IMR-90 (cell line): ENCODE results near the gene SUB1. TPM values are rescaled to one million over a fixed set of nuclear protein-coding genes. Genes with fewer than 3 reads are reported as not detected.

Experiments used
- ATAC-seq: fragments of 200-7000 bp; cut with Tn5 transposase; 2 replicates; pipeline ENCODE4 v1.9.1; 2020; ENCODE audit warnings: low read depth, mild to moderate bottlenecking, moderate library complexity
- BruUV-seq: library from RNA; stranded (reverse); fragments of 400-500 nt; replicated peaks from 2 replicates; lab custom pipeline; 2021; lab: Mats Ljungman, UMichigan
- CTCF ChIA-PET: fragments of 300-600 bp; formaldehyde crosslinking; extraction: SDS; loops from one replicate; lab custom pipeline; 2021; ENCODE audit warnings: antibody characterized with exemption; lab: Yijun Ruan, JAX
- POLR2A ChIA-PET: fragments of 300-600 bp; sonication (Branson Sonifier 250); formaldehyde crosslinking; loops from one replicate; lab custom pipeline; 2022; ENCODE audit warnings: antibody characterized with exemption; ENCODE audit not compliant: unreplicated experiment; lab: Charles Lee
- DNase-seq: peaks from one replicate; pipeline ENCODE4 v3.0.0; 2013
- H2AFZ ChIP-seq: replicated peaks from 2 replicates; pipeline ENCODE3; 2013; ENCODE audit warnings: low read length, mild to moderate bottlenecking; ENCODE audit not compliant: poor library complexity
- H2AK5ac ChIP-seq: 2 replicates; pipeline ENCODE4 v1.6.1; 2013; ENCODE audit warnings: low read depth, low read length, inconsistent platforms
- H2AK9ac ChIP-seq: replicated peaks from 2 replicates; pipeline ENCODE3; 2013; ENCODE audit warnings: mild to moderate bottlenecking, low read depth, low read length, moderate library complexity; ENCODE audit not compliant: poor library complexity
- H2BK120ac ChIP-seq: 2 replicates; pipeline ENCODE4 v1.6.1; 2013; ENCODE audit warnings: low read depth, low read length, inconsistent platforms
- H2BK15ac ChIP-seq: 3 replicates; pipeline ENCODE4 v1.6.1; 2013; ENCODE audit warnings: low read depth, low read length, inconsistent platforms
- H2BK20ac ChIP-seq: 2 replicates; pipeline ENCODE4 v1.6.1; 2013; ENCODE audit warnings: low read depth, mild to moderate bottlenecking, inconsistent platforms, low read length, moderate library complexity
- H2BK5ac ChIP-seq: 2 replicates; pipeline ENCODE4 v1.6.1; 2013; ENCODE audit warnings: mild to moderate bottlenecking, low read depth, low read length, inconsistent platforms; ENCODE audit not compliant: poor library complexity, severe bottlenecking
- H3K14ac ChIP-seq: replicated peaks from 2 replicates; pipeline ENCODE4 v1.6.1; 2013; ENCODE audit warnings: low read depth, low read length, inconsistent platforms
- H3K18ac ChIP-seq: 2 replicates; pipeline ENCODE4 v1.6.1; 2013; ENCODE audit warnings: low read depth, low read length, control low read depth
- H3K23ac ChIP-seq: 2 replicates; pipeline ENCODE4 v1.6.1; 2013; ENCODE audit warnings: low read depth, low read length, inconsistent platforms
- H3K27ac ChIP-seq: 2 replicates; pipeline ENCODE4 v1.5.1; 2013; ENCODE audit warnings: mild to moderate bottlenecking, control low read depth, low read length; ENCODE audit not compliant: insufficient read depth
- H3K27me3 ChIP-seq: 2 replicates; pipeline ENCODE4 v1.6.1; 2013; ENCODE audit warnings: low read length; ENCODE audit not compliant: control insufficient read depth, insufficient read depth
- H3K36me3 ChIP-seq: 2 replicates; pipeline ENCODE4 v1.6.1; 2013; ENCODE audit warnings: low read length, mixed read lengths; ENCODE audit not compliant: control insufficient read depth, insufficient read depth
- H3K4ac ChIP-seq: 2 replicates; pipeline ENCODE4 v1.6.1; 2013; ENCODE audit warnings: low read depth, low read length, inconsistent platforms
- H3K4me1 ChIP-seq: 2 replicates; pipeline ENCODE4 v1.6.1; 2013; ENCODE audit warnings: low read length, mixed read lengths; ENCODE audit not compliant: control insufficient read depth, insufficient read depth
- H3K4me2 ChIP-seq: 2 replicates; pipeline ENCODE4 v1.6.1; 2013; ENCODE audit warnings: low read depth, mild to moderate bottlenecking, control low read depth, low read length, moderate library complexity
- H3K4me3 ChIP-seq: 2 replicates; pipeline ENCODE4 v1.5.1; 2013; ENCODE audit warnings: low read depth, mild to moderate bottlenecking, control low read depth, low read length, moderate library complexity; ENCODE audit not compliant: insufficient read depth
- H3K56ac ChIP-seq: 2 replicates; pipeline ENCODE4 v1.6.1; 2013; ENCODE audit warnings: low read length, inconsistent platforms; ENCODE audit not compliant: insufficient read depth; ENCODE audit errors: extremely low read depth
- H3K79me1 ChIP-seq, 2 experiments: 2 replicates each; pipeline ENCODE4 v1.6.1; 2013; ENCODE audit warnings: low read length in 2 of 2, inconsistent platforms in 1 of 2, low read depth in 1 of 2
- H3K9ac ChIP-seq: 2 replicates; pipeline ENCODE4 v1.6.1; 2013; ENCODE audit warnings: low read depth, low read length, control low read depth
- H3K9me1 ChIP-seq: 2 replicates; pipeline ENCODE4 v1.6.1; 2013; ENCODE audit warnings: low read length, inconsistent platforms; ENCODE audit not compliant: insufficient read depth
- H3K9me3 ChIP-seq: 2 replicates; pipeline ENCODE4 v1.6.1; 2013; ENCODE audit warnings: low read length; ENCODE audit not compliant: control insufficient read depth, insufficient read depth
- H4K20me1 ChIP-seq: 2 replicates; pipeline ENCODE4 v1.6.1; 2013; ENCODE audit warnings: low read length, inconsistent platforms; ENCODE audit not compliant: insufficient read depth
- H4K5ac ChIP-seq: 2 replicates; pipeline ENCODE4 v1.6.1; 2013; ENCODE audit warnings: mild to moderate bottlenecking, low read depth, low read length, control low read depth
- H4K8ac ChIP-seq, 2 experiments: 2 replicates each; pipeline ENCODE4 v1.6.1; 2013; ENCODE audit warnings: low read depth in 2 of 2, low read length in 2 of 2, control low read depth in 1 of 2, inconsistent platforms in 1 of 2
- H4K91ac ChIP-seq: 2 replicates; pipeline ENCODE4 v1.6.1; 2013; ENCODE audit warnings: low read depth, low read length, inconsistent platforms; ENCODE audit not compliant: insufficient read depth
- CTCF ChIP-seq: conservative IDR thresholded peaks from 2 replicates; pipeline ENCODE4 v1.5.1; 2012; ENCODE audit warnings: mild to moderate bottlenecking, low read depth, low read length, improper control_type of control experiment
- ELK1 ChIP-seq: fragments of 150-350 bp; IDR thresholded peaks from 2 replicates; pipeline ENCODE4 v1.6.1; 2016; ENCODE audit warnings: low read depth, mild to moderate bottlenecking, low read length, moderate library complexity, borderline replicate concordance
- FOS ChIP-seq: fragments of 150-350 bp; IDR thresholded peaks from 2 replicates; pipeline ENCODE4 v1.6.1; 2016; ENCODE audit warnings: low read depth, low read length
- MXI1 ChIP-seq: IDR thresholded peaks from 2 replicates; pipeline ENCODE4 v1.6.1; 2012; ENCODE audit warnings: low read depth, mild to moderate bottlenecking, low read length, moderate library complexity, borderline replicate concordance
- NFE2L2 ChIP-seq: fragments of 150-350 bp; IDR thresholded peaks from 2 replicates; pipeline ENCODE4 v1.6.1; 2016; ENCODE audit warnings: low read depth, mild to moderate bottlenecking, low read length
- POLR2A ChIP-seq: IDR thresholded peaks from 2 replicates; pipeline ENCODE4 v1.6.1; 2012; ENCODE audit warnings: mild to moderate bottlenecking, low read depth, low read length
- RFX5 ChIP-seq: IDR thresholded peaks from 2 replicates; pipeline ENCODE4 v1.8.0; 2012; ENCODE audit warnings: low read depth, mild to moderate bottlenecking, low read length, moderate library complexity
- WGBS, 2 experiments: methylation state at CpG; one replicate each; pipeline versions ENCODE4 v1.1.5 to v1.1.7; 2013; ENCODE audit warnings: missing lambda C conversion rate in 2 of 2; ENCODE audit not compliant: insufficient read length in 1 of 2; ENCODE audit errors: extremely low coverage in 2 of 2; 5-methylcytosine and 5-hydroxymethylcytosine counted together
- dilution Hi-C: fragments of 300-500 bp; cut with HindIII; formaldehyde crosslinking; loops from one replicate; pipeline ENCODE4 v1.14.3; 2018; ENCODE audit warnings: low sequenced_read_pairs; ENCODE audit not compliant: unreplicated experiment
- in situ Hi-C: fragments of 300-500 bp; cut with MboI; formaldehyde crosslinking; loops from 3 replicates; pipeline ENCODE4 v1.14.3; 2019; ENCODE audit warnings: low sequenced_read_pairs, inconsistent platforms, mixed read lengths
- intact Hi-C: fragments of 100-400 bp; cut with micrococcal nuclease; formaldehyde crosslinking; loops from 2 replicates; pipeline ENCODE4 v1.10.0; 2022
- polyA plus RNA-seq, 3 experiments: library from polyadenylated mRNA; depleted of rRNA; stranded (reverse); fragments of >200 nt; gene quantifications; 2 replicates each; pipeline ENCODE4 v1.2.3, GENCODE V29; 2012; ENCODE audit warnings: low replicate concordance in 1 of 3
- total RNA-seq: library from RNA; depleted of rRNA; stranded (reverse); fragments of >200 nt; gene quantifications from 2 replicates; pipeline ENCODE4 v1.2.3, GENCODE V29; 2012

The SUB1 gene
- total and polyA plus RNA-seq, 2 of the 4 experiments (the other 2 are of a cell fraction): 19.5 to 155 TPM

- no CpG with 5 or more reads among the region's 2 CpGs for WGBS, 2 experiments
- in situ Hi-C loops (no loop called here), intact Hi-C loops (no loop called here), dilution Hi-C loops (no loop called here)
- DNase-seq (no peak), ATAC-seq (no peak)
- ChIA-PET POLR2A (no interaction called here), CTCF (no interaction called here)
- H3K4ac ChIP-seq: no peak overlapping the region
- TF ChIP-seq CTCF (no peak), NFE2L2 (no peak), MXI1 (no peak), FOS (no peak), POLR2A (no peak), ELK1 (no peak), RFX5 (no peak)
- H3K27ac ChIP-seq: no peak overlapping the region
- H2BK15ac ChIP-seq: no peak overlapping the region
- no peak overlapping the region for H3K18ac ChIP-seq
- no peak overlapping the region for H2AFZ ChIP-seq
- no peak overlapping the region for H2BK20ac ChIP-seq
- H4K20me1 ChIP-seq: no peaks in the 10 kb centered on the region
- no peaks in the 10 kb centered on the region for H3K79me1 ChIP-seq
- no peak overlapping the region for H2AK5ac ChIP-seq
- H3K9me3 ChIP-seq: 0 out of 2 replicates have a peak, but pooled peaks cover 4% of the 10 kb centered on the region
- H3K4me2 ChIP-seq: no peak overlapping the region
- no peak overlapping the region for H3K23ac ChIP-seq
- no peak overlapping the region for H3K56ac ChIP-seq
- no peak overlapping the region for H4K8ac ChIP-seq
- no TSS peak for BruUV-seq
- H3K4me1 ChIP-seq: no peaks in the 10 kb centered on the region
- H3K36me3 ChIP-seq: no peaks in the 10 kb centered on the region
- H4K5ac ChIP-seq: no peak overlapping the region
- peaks cover 4% of the 10 kb centered on the region; the same call in 1 of the 2 replicates for H3K27me3 ChIP-seq
- no peak overlapping the region for H2AK9ac ChIP-seq
- H3K9me1 ChIP-seq: no peaks in the 10 kb centered on the region; the same call in 1 of the 2 replicates
- no peak overlapping the region for H3K14ac ChIP-seq
- no peak overlapping the region for H4K91ac ChIP-seq
- H3K4me3 ChIP-seq: no peak overlapping the region
- H2BK5ac ChIP-seq: no peak overlapping the region
- no peak overlapping the region for H2BK120ac ChIP-seq
- no peak overlapping the region for H3K9ac ChIP-seq
Observed at GRCh38 chr5:32563614-32564013, 21.7 kb upstream of the SUB1 start.
